Nephron (organoid): ENCODE measurements around the gene STRN4.

Experiments
- H3K27ac Mint-ChIP-seq, 3 experiments: 2 replicates each; pipeline ENCODE4 v1.8.0; 2020; ENCODE audit warnings: mixed read lengths in 3 of 3, mild to moderate bottlenecking in 2 of 3, moderate library complexity in 1 of 3
- H3K27me3 Mint-ChIP-seq: 2 replicates; pipeline ENCODE4 v1.8.0; 2021; ENCODE audit warnings: low read depth, mild to moderate bottlenecking, moderate library complexity, mixed read lengths
- H3K36me3 Mint-ChIP-seq: 2 replicates; pipeline ENCODE4 v1.8.0; 2020; ENCODE audit warnings: low read depth, mixed read lengths
- H3K4me1 Mint-ChIP-seq: 2 replicates; pipeline ENCODE4 v1.8.0; 2020; ENCODE audit warnings: mixed read lengths
- H3K4me3 Mint-ChIP-seq, 3 experiments: 2 replicates each; pipeline ENCODE4 v1.8.0; 2020; ENCODE audit warnings: mild to moderate bottlenecking in 3 of 3, mixed read lengths in 3 of 3, moderate library complexity in 2 of 3
- H3K9me3 Mint-ChIP-seq: 2 replicates; pipeline ENCODE4 v1.8.0; 2020; ENCODE audit warnings: mixed read lengths
- CTCF ChIP-seq, 3 experiments: fragments of 200-600 bp; sonication (generic); IDR thresholded peaks; one replicate each; pipeline ENCODE4 v1.5.0; 2021; ENCODE audit warnings: antibody characterized with exemption in 3 of 3; ENCODE audit not compliant: unreplicated experiment in 3 of 3

Gene STRN4

GRCh38 chr19:46670813-46671212 is 75.4 kb downstream of the STRN4 start:
- no peak overlapping the region for H3K27ac Mint-ChIP-seq
- H3K27me3 Mint-ChIP-seq: peaks cover 4% of the 10 kb centered on the region
- no peaks in the 10 kb centered on the region for H3K4me1 Mint-ChIP-seq
- peaks cover 32% of the 10 kb centered on the region for H3K36me3 Mint-ChIP-seq
- H3K9me3 Mint-ChIP-seq: no peaks in the 10 kb centered on the region
- no peak overlapping the region for H3K4me3 Mint-ChIP-seq
- TF ChIP-seq CTCF (IDR thresholded peaks at IDR 0.05; ENCODE audit: unreplicated experiment in 3 of 3): no peak
